ENCODE data around the gene SLCO3A1.

SLCO3A1 gene

GRCh38 chr15:92100751-92101150 is 247.2 kb downstream of the SLCO3A1 start:
- DNase-seq (ENCODE audit: low read depth) = no peak

DNA sequence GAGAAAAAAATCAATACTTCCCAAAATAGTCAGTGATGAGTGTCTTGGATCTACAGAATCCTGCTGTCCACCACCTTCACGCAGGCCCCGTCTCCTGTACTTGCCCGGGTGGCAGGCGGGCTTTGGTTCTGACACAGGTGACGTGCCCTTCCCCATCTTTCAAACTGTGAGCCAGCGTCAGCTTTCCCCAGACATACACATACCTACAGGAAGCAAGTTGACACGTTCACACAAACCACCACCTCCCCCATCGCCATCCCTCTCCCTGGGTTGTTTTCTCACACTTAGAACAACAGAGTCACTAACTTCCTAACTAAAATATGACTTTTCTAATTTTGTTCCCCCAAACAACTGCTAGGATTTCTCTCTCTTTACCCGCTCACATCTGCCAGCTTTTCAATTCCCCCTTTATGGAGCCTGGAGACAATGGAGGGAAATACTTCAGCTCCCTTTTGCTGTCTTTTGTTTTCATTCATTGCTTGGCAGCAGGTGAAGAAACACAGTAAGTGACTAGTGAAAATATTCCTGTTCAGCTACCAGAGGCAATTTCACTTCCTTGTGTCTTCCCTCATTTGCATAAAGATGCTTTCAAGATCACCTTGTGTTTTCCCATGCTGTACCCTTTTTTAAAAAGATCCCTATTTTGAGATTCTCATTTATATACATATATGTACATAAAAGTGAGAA is 248.3 kb downstream of the SLCO3A1 start:
- DNase-seq (ENCODE audit: low read depth) = no peak

DNA sequence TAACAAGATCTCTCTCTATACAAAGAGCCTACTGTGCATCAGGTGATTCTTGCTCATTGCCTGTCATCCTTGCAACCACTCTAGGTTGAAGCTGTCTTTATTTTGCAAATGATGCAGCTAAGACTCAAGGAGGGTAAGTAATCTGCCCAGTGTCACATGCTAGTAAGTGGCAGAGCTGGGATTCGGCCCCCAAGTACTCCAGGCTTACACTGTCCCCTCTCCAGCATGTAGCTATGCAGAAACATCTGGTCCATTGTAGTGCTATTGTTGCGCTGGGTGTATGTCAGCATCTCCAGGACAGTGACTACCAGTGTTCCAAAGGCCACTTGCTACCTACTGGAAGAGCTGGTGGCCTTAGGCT is 248.9 kb downstream of the SLCO3A1 start:
- no peak for DNase-seq (ENCODE audit: low read depth)

DNA sequence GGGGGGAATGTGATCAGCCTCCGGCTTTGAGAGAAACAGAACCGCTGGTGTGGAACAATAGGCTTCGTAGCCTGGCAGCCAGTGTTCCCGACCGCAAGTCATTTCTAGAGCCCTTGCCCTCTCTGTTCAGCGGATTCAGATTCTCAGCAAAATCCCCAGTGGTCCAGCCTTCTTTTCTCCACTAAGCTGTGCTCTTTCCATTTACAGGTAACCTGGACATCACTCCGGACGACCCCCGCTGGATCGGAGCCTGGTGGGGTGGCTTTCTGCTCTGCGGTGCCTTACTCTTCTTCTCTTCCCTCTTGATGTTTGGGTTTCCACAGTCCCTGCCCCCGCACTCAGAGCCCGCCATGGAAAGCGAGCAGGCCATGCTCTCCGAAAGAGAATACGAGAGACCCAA is 250.6 kb downstream of the SLCO3A1 start:
- no peak for DNase-seq (ENCODE audit: low read depth)

- DNase-seq (ENCODE audit: low read depth) = no peak
These were observed 252.1 kb downstream of the SLCO3A1 start for GRCh38 chr15:92105611-92106010.

GRCh38 chr15:92107510-92107909 is 254.0 kb downstream of the SLCO3A1 start:
- no peak for DNase-seq (ENCODE audit: low read depth)

GRCh38 chr15:92109191-92109873 is 255.8 kb downstream of the SLCO3A1 start:
- no peak for DNase-seq (ENCODE audit: low read depth)

- DNase-seq (ENCODE audit: low read depth) = no peak
These were observed 257.8 kb downstream of the SLCO3A1 start for GRCh38 chr15:92111291-92111690.

- no peak for DNase-seq (ENCODE audit: low read depth)
These were observed 258.2 kb downstream of the SLCO3A1 start for GRCh38 chr15:92111751-92112150.

- DNase-seq (ENCODE audit: low read depth) = no peak
These were observed 258.7 kb downstream of the SLCO3A1 start for GRCh38 chr15:92112180-92112579.

- DNase-seq (ENCODE audit: low read depth) = no peak
These were observed 259.2 kb downstream of the SLCO3A1 start for GRCh38 chr15:92112711-92113110.

- no peak for DNase-seq (ENCODE audit: low read depth)
These were observed 260.3 kb downstream of the SLCO3A1 start for GRCh38 chr15:92113832-92114231.

- no peak for DNase-seq (ENCODE audit: low read depth)
These were observed 262.3 kb downstream of the SLCO3A1 start for GRCh38 chr15:92115834-92116233.

GRCh38 chr15:92116330-92116729 is 262.8 kb downstream of the SLCO3A1 start:
- DNase-seq (ENCODE audit: low read depth) = no peak

- DNase-seq (ENCODE audit: low read depth) = no peak
These were observed 263.8 kb downstream of the SLCO3A1 start for GRCh38 chr15:92117261-92117731.

DNA sequence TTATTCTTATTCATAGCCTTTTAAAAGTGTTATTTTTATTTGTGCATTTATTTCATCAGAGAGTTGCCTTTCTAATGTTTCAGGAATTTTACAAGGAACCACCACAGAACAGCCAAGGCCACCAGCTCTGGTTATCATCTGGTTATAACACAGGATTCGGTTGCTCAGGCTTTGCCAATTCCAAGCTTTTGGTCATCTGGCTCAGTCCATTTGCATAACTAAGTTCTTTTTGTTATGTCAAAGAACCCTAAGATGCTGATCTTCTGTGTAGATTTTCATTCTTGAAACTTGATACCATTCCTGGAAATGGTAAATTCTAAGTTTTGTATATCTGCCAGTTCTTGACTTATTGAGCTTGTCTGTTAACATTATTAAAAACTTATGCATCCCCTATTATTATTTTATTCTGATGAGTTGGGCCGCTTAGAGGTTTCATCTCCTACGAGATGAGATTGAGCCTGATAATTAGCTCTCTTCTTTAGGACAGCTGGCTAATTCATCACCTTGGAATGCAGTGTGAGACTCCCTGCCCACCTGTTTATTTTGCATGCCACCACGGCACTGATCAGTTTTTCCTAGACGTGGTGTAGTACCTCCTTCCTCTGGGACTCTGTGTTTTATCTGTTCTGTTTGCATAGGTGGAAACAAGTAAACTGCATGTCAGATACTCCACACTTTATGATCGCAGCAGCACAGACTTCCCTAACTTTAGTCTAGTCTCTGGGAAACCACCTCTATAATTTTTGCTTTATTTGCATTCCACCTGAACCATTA is 264.8 kb downstream of the SLCO3A1 start:
- no peak for DNase-seq (ENCODE audit: low read depth)

GRCh38 chr15:92118936-92119325 is 265.4 kb downstream of the SLCO3A1 start:
- no peak for DNase-seq (ENCODE audit: low read depth)

DNA sequence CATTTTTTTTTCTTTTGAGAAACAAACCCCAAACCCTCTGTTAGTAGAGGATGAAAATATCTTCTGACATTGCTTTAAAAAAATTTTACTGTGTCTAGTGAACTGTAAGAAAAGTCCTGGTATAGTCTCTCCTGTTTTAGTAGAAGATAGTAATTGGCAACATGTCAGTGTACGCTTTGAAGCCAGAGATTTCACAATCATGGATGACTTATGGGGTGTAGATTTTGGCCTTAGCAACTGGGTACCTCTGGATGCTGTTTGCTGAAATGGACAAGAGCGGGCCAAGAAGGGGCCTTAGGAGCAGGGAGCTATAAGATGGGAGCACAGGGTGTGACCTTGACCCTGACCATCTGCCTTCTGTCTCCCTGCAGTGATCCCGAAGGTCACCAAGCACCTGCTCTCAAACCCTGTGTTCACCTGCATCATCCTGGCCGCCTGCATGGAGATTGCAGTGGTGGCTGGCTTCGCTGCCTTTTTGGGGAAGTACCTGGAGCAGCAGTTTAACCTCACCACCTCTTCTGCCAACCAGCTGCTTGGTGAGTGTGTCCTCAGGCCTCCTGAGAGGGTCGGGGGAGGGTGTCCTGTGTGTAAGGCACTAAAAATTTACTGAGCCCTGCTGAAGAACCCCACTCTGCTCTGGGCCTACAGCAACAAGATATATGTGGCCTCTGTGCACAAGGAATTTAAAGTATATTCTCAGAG is 266.7 kb downstream of the SLCO3A1 start:
- no peak for DNase-seq (ENCODE audit: low read depth)

DNA sequence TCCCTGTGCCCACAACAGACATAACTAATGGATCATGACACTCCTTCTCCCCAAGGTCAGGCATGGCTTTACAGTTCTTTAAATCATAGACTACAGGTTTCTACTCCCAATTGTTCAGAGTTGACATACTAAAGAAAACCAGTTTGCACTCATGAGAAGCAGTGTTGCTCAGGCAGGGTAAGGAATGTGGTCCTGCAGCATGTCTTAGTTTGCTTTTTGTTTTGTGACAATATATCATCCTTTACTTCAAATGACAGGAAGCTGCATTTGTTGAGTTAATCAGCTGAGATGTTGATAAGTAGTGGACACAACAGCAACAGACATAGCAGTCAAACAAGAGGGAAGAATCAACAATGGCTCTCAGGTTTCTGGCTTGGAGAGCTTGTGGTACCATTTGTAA is 267.5 kb downstream of the SLCO3A1 start:
- DNase-seq (ENCODE audit: low read depth) = no peak

- DNase-seq (ENCODE audit: low read depth) = no peak
These were observed 268.8 kb downstream of the SLCO3A1 start for GRCh38 chr15:92122259-92122658.

DNA sequence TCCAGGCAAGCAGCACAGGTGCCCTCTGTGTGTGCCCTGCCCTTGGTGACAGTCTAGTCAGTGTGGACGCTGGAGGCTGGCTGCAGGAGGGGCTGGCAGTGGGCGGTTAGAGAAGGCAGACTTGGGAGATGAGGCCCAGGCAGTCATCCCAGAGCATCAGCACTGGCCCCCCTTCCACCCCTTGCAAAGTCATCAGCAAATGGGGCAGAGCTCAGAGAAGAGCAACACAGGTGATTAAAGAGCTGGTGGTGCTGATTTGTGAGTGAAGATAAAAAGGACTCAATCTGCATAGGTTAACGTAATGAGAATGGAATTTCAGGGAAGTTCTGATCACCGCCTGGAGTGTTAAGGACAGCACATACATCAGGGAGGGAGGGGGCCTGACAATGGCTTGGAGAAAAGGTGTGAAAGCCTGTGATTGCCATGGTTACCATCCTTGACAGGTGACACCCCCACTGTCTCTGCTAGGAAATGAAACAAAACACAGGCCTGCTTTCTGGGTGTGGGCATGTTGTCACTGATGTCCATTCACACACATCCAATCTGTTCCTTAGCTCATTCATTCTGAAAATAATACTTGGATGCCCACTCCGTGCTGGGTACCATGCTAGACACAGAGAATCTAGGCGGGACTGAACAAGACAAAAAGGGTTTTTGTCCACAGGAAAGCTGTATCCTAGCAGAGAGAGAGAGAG is 270.6 kb downstream of the SLCO3A1 start:
- DNase-seq (ENCODE audit: low read depth) = no peak

DNA sequence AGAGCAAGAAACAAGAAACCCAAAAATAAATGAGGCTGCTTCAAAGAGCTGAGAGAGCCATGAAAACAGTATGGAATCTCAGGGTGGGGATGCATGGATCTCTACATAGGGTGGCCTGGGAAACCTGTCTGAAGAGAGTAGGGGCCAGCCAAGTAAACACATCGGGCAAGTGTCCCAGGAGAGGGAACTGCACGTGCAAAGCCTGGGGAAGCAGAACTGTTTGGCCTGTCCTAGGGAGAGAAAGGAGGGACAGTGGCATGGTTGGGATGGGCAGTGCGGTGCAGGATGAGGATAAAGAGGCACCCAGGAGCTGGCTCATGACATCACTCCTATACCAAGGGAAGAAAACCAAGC is 271.1 kb downstream of the SLCO3A1 start:
- no peak for DNase-seq (ENCODE audit: low read depth)
